ENCODE results near the gene FKBP2. TPM values are rescaled to one million over a fixed set of nuclear protein-coding genes. Genes with fewer than 3 reads are reported as not detected.

FKBP2 gene
- total RNA-seq, 1 donor from 2014 or later, result 45.5 TPM

- H3K36me3 ChIP-seq, result peaks cover 58% of the 10 kb centered on the region
- peaks cover 35% of the 10 kb centered on the region for H3K4me1 ChIP-seq
- H3K9me3 ChIP-seq (replicated peaks), result no peaks in the 10 kb centered on the region
- H3K27me3 ChIP-seq (ENCODE audit: low read depth), result no peaks in the 10 kb centered on the region
- TF ChIP-seq, protein P1, sequence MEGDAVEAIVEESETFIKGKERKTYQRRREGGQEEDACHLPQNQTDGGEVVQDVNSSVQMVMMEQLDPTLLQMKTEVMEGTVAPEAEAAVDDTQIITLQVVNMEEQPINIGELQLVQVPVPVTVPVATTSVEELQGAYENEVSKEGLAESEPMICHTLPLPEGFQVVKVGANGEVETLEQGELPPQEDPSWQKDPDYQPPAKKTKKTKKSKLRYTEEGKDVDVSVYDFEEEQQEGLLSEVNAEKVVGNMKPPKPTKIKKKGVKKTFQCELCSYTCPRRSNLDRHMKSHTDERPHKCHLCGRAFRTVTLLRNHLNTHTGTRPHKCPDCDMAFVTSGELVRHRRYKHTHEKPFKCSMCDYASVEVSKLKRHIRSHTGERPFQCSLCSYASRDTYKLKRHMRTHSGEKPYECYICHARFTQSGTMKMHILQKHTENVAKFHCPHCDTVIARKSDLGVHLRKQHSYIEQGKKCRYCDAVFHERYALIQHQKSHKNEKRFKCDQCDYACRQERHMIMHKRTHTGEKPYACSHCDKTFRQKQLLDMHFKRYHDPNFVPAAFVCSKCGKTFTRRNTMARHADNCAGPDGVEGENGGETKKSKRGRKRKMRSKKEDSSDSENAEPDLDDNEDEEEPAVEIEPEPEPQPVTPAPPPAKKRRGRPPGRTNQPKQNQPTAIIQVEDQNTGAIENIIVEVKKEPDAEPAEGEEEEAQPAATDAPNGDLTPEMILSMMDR (IDR thresholded peaks at IDR 0.05; ENCODE audit: borderline replicate concordance), result no peak
- H3K27ac ChIP-seq (replicated peaks), result no peak overlapping the region
- intact Hi-C loops (cut with micrococcal nuclease), result no loop called here
- DNase-seq, result no peak
- H3K4me3 ChIP-seq, result no peak overlapping the region
These were observed 14.5 kb downstream of the FKBP2 start for GRCh38 chr11:64255135-64256128.

GRCh38 chr11:64256300-64256699 lies 15.4 kb downstream of the FKBP2 start:
- DNase-seq, result no peak

GRCh38 chr11:64258356-64258755 lies 17.5 kb downstream of the FKBP2 start:
- no peak overlapping the region for H3K4me3 ChIP-seq
- H3K9me3 ChIP-seq (replicated peaks), result no peaks in the 10 kb centered on the region
- intact Hi-C loops (cut with micrococcal nuclease), result no loop called here
- peaks cover 8% of the 10 kb centered on the region for H3K4me1 ChIP-seq
- peaks cover 83% of the 10 kb centered on the region for H3K36me3 ChIP-seq
- DNase-seq, result no peak
- H3K27ac ChIP-seq (replicated peaks), result no peak overlapping the region
- TF ChIP-seq, protein P1 (IDR thresholded peaks at IDR 0.05; ENCODE audit: borderline replicate concordance), result no peak
- H3K27me3 ChIP-seq (ENCODE audit: low read depth), result no peaks in the 10 kb centered on the region

More at GRCh38 chr11:64256300-64256699, 15.4 kb downstream of the FKBP2 start:
- TF ChIP-seq, protein P1 (IDR thresholded peaks at IDR 0.05; ENCODE audit: borderline replicate concordance), result no peak
- Histone ChIP-seq H3K27me3 (ENCODE audit: low read depth) (no peaks in the 10 kb centered on the region), H3K9me3 (replicated peaks) (no peaks in the 10 kb centered on the region), H3K4me3 (no peak overlapping the region), H3K4me1 (peaks cover 27% of the 10 kb centered on the region), H3K27ac (replicated peaks) (no peak overlapping the region), H3K36me3 (peaks cover 63% of the 10 kb centered on the region)
- intact Hi-C loops (cut with micrococcal nuclease), result no loop called here

- H3K4me1 ChIP-seq, result peaks cover under 1% of the 10 kb centered on the region
- no peaks in the 10 kb centered on the region for H3K27me3 ChIP-seq (ENCODE audit: low read depth)
- no peak overlapping the region for H3K27ac ChIP-seq (replicated peaks)
- TF ChIP-seq, protein P1 (IDR thresholded peaks at IDR 0.05; ENCODE audit: borderline replicate concordance), result no peak
- peaks cover 90% of the 10 kb centered on the region for H3K36me3 ChIP-seq
- no peaks in the 10 kb centered on the region for H3K9me3 ChIP-seq (replicated peaks)
- intact Hi-C loops (cut with micrococcal nuclease), result no loop called here
- no peak for DNase-seq
- no peak overlapping the region for H3K4me3 ChIP-seq
These were observed 18.1 kb downstream of the FKBP2 start for GRCh38 chr11:64258946-64259532.

- no peaks in the 10 kb centered on the region for H3K9me3 ChIP-seq (replicated peaks)
- H3K27ac ChIP-seq (replicated peaks), result no peak overlapping the region
- H3K27me3 ChIP-seq (ENCODE audit: low read depth), result no peaks in the 10 kb centered on the region
- peaks cover 91% of the 10 kb centered on the region for H3K36me3 ChIP-seq
- H3K4me1 ChIP-seq, result no peaks in the 10 kb centered on the region
- intact Hi-C loops (cut with micrococcal nuclease), result no loop called here
- TF ChIP-seq, protein P1 (IDR thresholded peaks at IDR 0.05; ENCODE audit: borderline replicate concordance), result no peak
- no peak overlapping the region for H3K4me3 ChIP-seq
- no peak for DNase-seq
These were observed 18.7 kb downstream of the FKBP2 start for GRCh38 chr11:64259533-64260067.
